Breast epithelium (tissue), 3 donors: ENCODE results near the gene ME3.

Experiments
- POLR2A ChIP-seq: fragments of 450-650 bp; IDR thresholded peaks from one replicate; pipeline ENCODE4 v1.6.1; 2016; ENCODE audit warnings: antibody characterized with exemption, mild to moderate bottlenecking, moderate library complexity
- POLR2AphosphoS5 ChIP-seq, 3 donors: sonication (generic); formaldehyde crosslinking; IDR thresholded peaks; one replicate each; pipeline ENCODE4 v1.6.1; 2017; ENCODE audit warnings: antibody characterized with exemption in 3 of 3
- TF ChIP-seq, protein P1 (sequence below), 3 donors: fragments of 450-650 bp; IDR thresholded peaks; one replicate each; pipeline ENCODE4 v1.5.1; 2016 to 2017; ENCODE audit warnings: antibody characterized with exemption in 3 of 3, mild to moderate bottlenecking in 3 of 3, moderate library complexity in 3 of 3

- no peak for TF ChIP-seq POLR2AphosphoS5 (IDR thresholded peaks at IDR 0.05)
- TF ChIP-seq, protein P1, sequence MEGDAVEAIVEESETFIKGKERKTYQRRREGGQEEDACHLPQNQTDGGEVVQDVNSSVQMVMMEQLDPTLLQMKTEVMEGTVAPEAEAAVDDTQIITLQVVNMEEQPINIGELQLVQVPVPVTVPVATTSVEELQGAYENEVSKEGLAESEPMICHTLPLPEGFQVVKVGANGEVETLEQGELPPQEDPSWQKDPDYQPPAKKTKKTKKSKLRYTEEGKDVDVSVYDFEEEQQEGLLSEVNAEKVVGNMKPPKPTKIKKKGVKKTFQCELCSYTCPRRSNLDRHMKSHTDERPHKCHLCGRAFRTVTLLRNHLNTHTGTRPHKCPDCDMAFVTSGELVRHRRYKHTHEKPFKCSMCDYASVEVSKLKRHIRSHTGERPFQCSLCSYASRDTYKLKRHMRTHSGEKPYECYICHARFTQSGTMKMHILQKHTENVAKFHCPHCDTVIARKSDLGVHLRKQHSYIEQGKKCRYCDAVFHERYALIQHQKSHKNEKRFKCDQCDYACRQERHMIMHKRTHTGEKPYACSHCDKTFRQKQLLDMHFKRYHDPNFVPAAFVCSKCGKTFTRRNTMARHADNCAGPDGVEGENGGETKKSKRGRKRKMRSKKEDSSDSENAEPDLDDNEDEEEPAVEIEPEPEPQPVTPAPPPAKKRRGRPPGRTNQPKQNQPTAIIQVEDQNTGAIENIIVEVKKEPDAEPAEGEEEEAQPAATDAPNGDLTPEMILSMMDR (IDR thresholded peaks at IDR 0.05) = no peak
- TF ChIP-seq POLR2A = no peak
Observed at GRCh38 chr11:86578727-86579405, 93.5 kb downstream of the ME3 start.
